SK-N-SH (cell line): Measurements from ENCODE around the gene CD320. TPM values are rescaled to one million over a fixed set of nuclear protein-coding genes. Genes with fewer than 3 reads are reported as not detected.

ENCODE experiments used
- CTCF ChIA-PET: fragments of 300-600, 350-600 bp; formaldehyde crosslinking; extraction: SDS; loops from one replicate; lab custom pipeline; 2021; lab: Yijun Ruan, JAX
- POLR2A ChIA-PET: fragments of 350-600 bp; sonication (Branson Sonifier 250); formaldehyde crosslinking; extraction: SDS; loops from one replicate; lab custom pipeline; 2020; ENCODE audit warnings: antibody characterized with exemption, inconsistent platforms; lab: Yijun Ruan, JAX
- DNase-seq: peaks from one replicate; pipeline ENCODE4 v3.0.0; 2012
- H2AFZ ChIP-seq: fragments of 200-600 bp; sonication (generic); 2 replicates; pipeline ENCODE4 v1.8.1; 2016; ENCODE audit warnings: antibody characterized with exemption, mild to moderate bottlenecking, low read depth
- H3F3A ChIP-seq: fragments of 200-600 bp; sonication (generic); replicated peaks from 2 replicates; pipeline ENCODE3; 2016; ENCODE audit warnings: antibody characterized with exemption, mild to moderate bottlenecking; ENCODE audit not compliant: insufficient read depth
- H3K27ac ChIP-seq, 2 experiments: fragments of 200-500 bp in 1 of 2; fragments of 200-600 bp in 1 of 2; sonication (Bioruptor generic) in 1 of 2; sonication (generic), shearing (Covaris generic) in 1 of 2; 2 replicates each; pipeline versions ENCODE4 v1.5.1 to v1.6.1; 2014 to 2016; ENCODE audit warnings: low read depth in 2 of 2, inconsistent platforms in 1 of 2, low read length in 1 of 2, mild to moderate bottlenecking in 1 of 2, mixed read lengths in 1 of 2
- H3K27me3 ChIP-seq: fragments of 200-600 bp; sonication (generic), shearing (Covaris generic); 2 replicates; pipeline ENCODE4 v1.6.1; 2016; ENCODE audit warnings: mixed run types; ENCODE audit not compliant: insufficient read depth
- H3K36me3 ChIP-seq, 2 experiments: fragments of 200-500 bp in 1 of 2; fragments of 200-600 bp in 1 of 2; sonication (Bioruptor generic) in 1 of 2; sonication (generic) in 1 of 2; replicated peaks in 1 of 2; 2 replicates each; pipeline versions ENCODE3 to v1.5.1; 2014 to 2016; ENCODE audit warnings: low read length in 1 of 2, mild to moderate bottlenecking in 1 of 2; ENCODE audit not compliant: insufficient read depth in 2 of 2, control insufficient read depth in 1 of 2
- H3K4me1 ChIP-seq, 2 experiments: fragments of 200-500 bp in 1 of 2; fragments of 200-600 bp in 1 of 2; sonication (Bioruptor generic) in 1 of 2; sonication (generic), shearing (Covaris generic) in 1 of 2; 2 replicates each; pipeline versions ENCODE4 v1.5.1 to v1.6.1; 2014 to 2016; ENCODE audit warnings: low read depth in 1 of 2, low read length in 1 of 2, mixed run types in 1 of 2; ENCODE audit not compliant: insufficient read depth in 2 of 2, control insufficient read depth in 1 of 2
- H3K4me2 ChIP-seq: fragments of 200-600 bp; sonication (generic), shearing (Covaris generic); 2 replicates; pipeline ENCODE4 v1.6.1; 2017; ENCODE audit warnings: mixed run types
- H3K4me3 ChIP-seq, 2 experiments: fragments of 200-500 bp in 1 of 2; fragments of 200-600 bp in 1 of 2; sonication (Bioruptor generic) in 1 of 2; sonication (generic), shearing (Covaris generic) in 1 of 2; 2 replicates each; pipeline versions ENCODE4 v1.5.1 to v1.8.1; 2014 to 2016; ENCODE audit warnings: low read depth in 2 of 2, inconsistent platforms in 1 of 2, low read length in 1 of 2, mild to moderate bottlenecking in 1 of 2, mixed read lengths in 1 of 2, moderate library complexity in 1 of 2
- H3K79me2 ChIP-seq: fragments of 200-600 bp; sonication (generic); 2 replicates; pipeline ENCODE4 v1.8.1; 2017; ENCODE audit warnings: mild to moderate bottlenecking; ENCODE audit not compliant: insufficient read depth
- H3K9ac ChIP-seq: fragments of 200-600 bp; sonication (generic); 2 replicates; pipeline ENCODE4 v1.6.1; 2017; ENCODE audit warnings: mixed run types
- H3K9me2 ChIP-seq: fragments of 200-600 bp; sonication (generic); 2 replicates; pipeline ENCODE4 v1.6.1; 2017; ENCODE audit warnings: mixed run types
- H3K9me3 ChIP-seq: fragments of 200-600 bp; sonication (generic); 2 replicates; pipeline ENCODE4 v1.6.1; 2017; ENCODE audit warnings: mixed run types, mild to moderate bottlenecking, moderate library complexity
- H4K20me1 ChIP-seq: fragments of 200-600 bp; sonication (generic); 2 replicates; pipeline ENCODE4 v1.6.1; 2017; ENCODE audit warnings: mild to moderate bottlenecking, mixed run types; ENCODE audit not compliant: insufficient read depth
- ELF1 ChIP-seq: IDR thresholded peaks from 2 replicates; pipeline ENCODE4 v1.4.0; 2012
- EP300 ChIP-seq, 2 experiments: IDR thresholded peaks; 2 replicates each; pipeline versions ENCODE4 v1.4.0 to v1.6.1; 2012; ENCODE audit warnings: borderline replicate concordance in 1 of 2, low read depth in 1 of 2, low read length in 1 of 2
- EZH2phosphoT487 ChIP-seq: fragments of 200-600 bp; sonication (generic); IDR thresholded peaks from 2 replicates; pipeline ENCODE4 v1.6.1; 2017; ENCODE audit warnings: low read depth, mixed run types, mild to moderate bottlenecking, antibody characterized with exemption, moderate library complexity, borderline replicate concordance
- FOSL2 ChIP-seq: IDR thresholded peaks from 2 replicates; pipeline ENCODE4 v1.4.0; 2012; ENCODE audit warnings: low read depth, mild to moderate bottlenecking, moderate library complexity, borderline replicate concordance
- FOXJ3 ChIP-seq: sonication (generic); formaldehyde crosslinking; IDR thresholded peaks from 2 replicates; pipeline ENCODE4 v1.5.1; 2020; ENCODE audit warnings: mild to moderate bottlenecking, missing genetic modification reagents
- FOXM1 ChIP-seq: IDR thresholded peaks from 2 replicates; pipeline ENCODE4 v1.4.0; 2012; ENCODE audit warnings: low read depth, mild to moderate bottlenecking
- IRF3 ChIP-seq: fragments of 150-350 bp; IDR thresholded peaks from 2 replicates; pipeline ENCODE4 v1.6.1; 2016; ENCODE audit warnings: mild to moderate bottlenecking, low read depth, low read length
- JUND ChIP-seq: IDR thresholded peaks from 2 replicates; pipeline ENCODE4 v1.4.0; 2012
- MAX ChIP-seq: IDR thresholded peaks from 2 replicates; pipeline ENCODE4 v1.4.0; 2012; ENCODE audit warnings: low read depth
- MEF2A ChIP-seq: IDR thresholded peaks from 2 replicates; pipeline ENCODE4 v1.4.0; 2012; ENCODE audit warnings: low read depth, borderline replicate concordance
- RAD21 ChIP-seq: IDR thresholded peaks from 2 replicates; pipeline ENCODE4 v1.6.1; 2012; ENCODE audit warnings: mild to moderate bottlenecking, low read length
- RCOR1 ChIP-seq: fragments of 150-350 bp; IDR thresholded peaks from 2 replicates; pipeline ENCODE4 v1.6.1; 2017; ENCODE audit warnings: antibody characterized with exemption, low read length
- RFX5 ChIP-seq: IDR thresholded peaks from 2 replicates; pipeline ENCODE4 v1.6.1; 2012; ENCODE audit warnings: mild to moderate bottlenecking, improper control_type of control experiment, low read length
- RXRA ChIP-seq: IDR thresholded peaks from 2 replicates; pipeline ENCODE4 v1.4.0; 2012; ENCODE audit warnings: low read depth, mild to moderate bottlenecking, borderline replicate concordance
- SIN3A ChIP-seq: IDR thresholded peaks from 2 replicates; pipeline ENCODE4 v1.6.1; 2012; ENCODE audit warnings: low read depth, mild to moderate bottlenecking, low read length, moderate library complexity, borderline replicate concordance
- ZBTB33 ChIP-seq: IDR thresholded peaks from 2 replicates; pipeline ENCODE4 v1.4.0; 2012; ENCODE audit warnings: low read depth, borderline replicate concordance
- WGBS: methylation state at CpG from one replicate; pipeline ENCODE4 v1.1.6; 2017; ENCODE audit warnings: low lambda C conversion rate; 5-methylcytosine and 5-hydroxymethylcytosine counted together
- polyA plus RNA-seq, 3 experiments: library from polyadenylated mRNA; depleted of rRNA; stranded (reverse); fragments of >200 nt; gene quantifications; 2 replicates each; pipeline ENCODE4 v1.2.3, GENCODE V29; 2012
- TF ChIP-seq, protein P1 (sequence below): IDR thresholded peaks from 2 replicates; pipeline ENCODE4; 2012
- TF ChIP-seq, protein P2 (sequence below): IDR thresholded peaks from 2 replicates; pipeline ENCODE4 v1.4.0; 2012; ENCODE audit warnings: low read depth, borderline replicate concordance

Gene CD320
- polyA plus RNA-seq, 1 of the 3 experiments (the other 2 are of a cell fraction): 129 TPM

DNA sequence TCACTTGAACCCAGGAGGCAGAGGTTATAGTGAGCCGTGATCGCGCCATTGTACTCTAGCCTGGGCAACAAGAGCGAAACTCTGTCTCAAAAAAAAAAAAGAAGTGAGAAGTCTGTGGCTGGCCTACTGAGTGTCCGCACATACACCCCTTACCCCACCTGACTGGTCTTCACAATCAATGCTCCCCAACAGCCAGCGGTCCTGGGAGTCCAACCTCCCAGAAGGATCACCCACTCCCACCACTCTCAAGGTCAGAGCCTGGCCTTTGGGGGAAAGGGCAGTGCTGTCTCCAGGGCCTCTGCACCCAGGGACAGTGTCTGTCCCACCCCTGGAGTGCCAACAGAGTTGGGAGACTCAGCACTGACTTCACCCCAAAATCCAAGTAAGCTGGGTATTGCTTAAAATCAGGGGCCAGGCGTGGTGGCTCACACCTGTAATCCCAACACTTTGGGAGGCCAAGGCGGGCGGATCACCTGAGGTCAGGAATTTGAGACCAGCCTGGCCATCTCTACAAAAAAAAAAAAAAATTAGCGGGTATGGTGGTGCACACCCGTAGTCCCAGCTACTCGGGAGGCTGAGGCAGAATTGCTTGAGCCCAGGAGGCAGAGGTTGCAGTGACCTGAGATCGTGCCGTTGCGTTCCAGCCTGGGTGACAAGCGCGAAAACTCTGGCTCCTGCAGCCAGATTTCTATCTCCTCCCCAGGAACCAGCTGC is 2.3 kb upstream of the CD320 start:
- Histone ChIP-seq H3K4me2 (no peak overlapping the region), H3K36me3 (peaks cover 8 to 12% of the 10 kb centered on the region in 2 experiments), H2AFZ (no peak overlapping the region), H3F3A (peaks cover 6% of the 10 kb centered on the region), H3K27ac (no peak overlapping the region), H3K9me3 (no peaks in the 10 kb centered on the region), H3K27me3 (no peaks in the 10 kb centered on the region), H3K4me1 (peaks cover 4 to 12% of the 10 kb centered on the region in 2 experiments; a peak in 2 of 4 replicates), H3K4me3 (no peak overlapping the region), H3K9ac (no peak overlapping the region), H4K20me1 (no peaks in the 10 kb centered on the region), H3K9me2 (no peaks in the 10 kb centered on the region), H3K79me2 (peaks cover 10% of the 10 kb centered on the region; the same call in 1 of the 2 replicates)
- TF ChIP-seq ZBTB33 (no peak), IRF3 (no peak), RXRA (no peak), FOXM1 (no peak), JUND (no peak), MEF2A (no peak), ELF1 (no peak), FOSL2 (no peak), RCOR1 (no peak), MAX (no peak), EZH2phosphoT487 (no peak), EP300 (IDR thresholded peaks at IDR 0.05; ENCODE audit: borderline replicate concordance in 1 of 2, low read depth in 1 of 2, low read length in 1 of 2) (no peak), FOXJ3 (CRISPR knock-in tag) (no peak), RAD21 (no peak), SIN3A (no peak), RFX5 (no peak)
- TF ChIP-seq, protein P1, sequence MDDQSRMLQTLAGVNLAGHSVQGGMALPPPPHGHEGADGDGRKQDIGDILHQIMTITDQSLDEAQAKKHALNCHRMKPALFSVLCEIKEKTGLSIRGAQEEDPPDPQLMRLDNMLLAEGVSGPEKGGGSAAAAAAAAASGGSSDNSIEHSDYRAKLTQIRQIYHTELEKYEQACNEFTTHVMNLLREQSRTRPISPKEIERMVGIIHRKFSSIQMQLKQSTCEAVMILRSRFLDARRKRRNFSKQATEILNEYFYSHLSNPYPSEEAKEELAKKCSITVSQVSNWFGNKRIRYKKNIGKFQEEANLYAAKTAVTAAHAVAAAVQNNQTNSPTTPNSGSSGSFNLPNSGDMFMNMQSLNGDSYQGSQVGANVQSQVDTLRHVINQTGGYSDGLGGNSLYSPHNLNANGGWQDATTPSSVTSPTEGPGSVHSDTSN: no peak
- TF ChIP-seq, protein P2, sequence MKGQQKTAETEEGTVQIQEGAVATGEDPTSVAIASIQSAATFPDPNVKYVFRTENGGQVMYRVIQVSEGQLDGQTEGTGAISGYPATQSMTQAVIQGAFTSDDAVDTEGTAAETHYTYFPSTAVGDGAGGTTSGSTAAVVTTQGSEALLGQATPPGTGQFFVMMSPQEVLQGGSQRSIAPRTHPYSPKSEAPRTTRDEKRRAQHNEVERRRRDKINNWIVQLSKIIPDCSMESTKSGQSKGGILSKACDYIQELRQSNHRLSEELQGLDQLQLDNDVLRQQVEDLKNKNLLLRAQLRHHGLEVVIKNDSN: no peak
- ChIA-PET CTCF (no interaction called here), POLR2A (interaction anchor here (2.1 kb wide), 1 partner anchor 11 kb away, joined by 5 read pairs; the partner anchor contains the start of genes NDUFA7 and RPS28)
- DNase-seq: no peak
- WGBS: 97% methylated on average over 12 of the region's 17 CpGs
